HepG2 (cell line): ENCODE measurements around the gene EGR2. TPM values are rescaled to one million over a fixed set of nuclear protein-coding genes. Genes with fewer than 3 reads are reported as not detected.

Experiments
- ATAD3A ChIP-seq: sonication (generic); formaldehyde crosslinking; IDR thresholded peaks from 2 replicates; pipeline ENCODE4 v1.4.0; 2020; ENCODE audit warnings: missing genetic modification reagents
- DMTF1 ChIP-seq: sonication (generic); formaldehyde crosslinking; IDR thresholded peaks from 2 replicates; pipeline ENCODE4 v1.4.0; 2020; ENCODE audit warnings: mild to moderate bottlenecking, missing genetic modification reagents
- GFI1 ChIP-seq: sonication (generic); formaldehyde crosslinking; IDR thresholded peaks from 2 replicates; pipeline ENCODE4 v1.5.0; 2020; ENCODE audit warnings: missing genetic modification reagents, mild to moderate bottlenecking, borderline replicate concordance
- HNRNPK ChIP-seq: fragments of 200-400 bp; formaldehyde crosslinking; IDR thresholded peaks from 2 replicates; pipeline ENCODE4 v1.6.1; 2018; ENCODE audit warnings: low read length, low read depth, moderate library complexity, mild to moderate bottlenecking; ENCODE audit not compliant: poor library complexity, severe bottlenecking
- MED1 ChIP-seq: sonication (generic); formaldehyde crosslinking; IDR thresholded peaks from 2 replicates; pipeline ENCODE4 v1.4.0; 2020; ENCODE audit warnings: missing genetic modification reagents
- NFKB2 ChIP-seq: sonication (generic); formaldehyde crosslinking; IDR thresholded peaks from 2 replicates; pipeline ENCODE4 v1.4.0; 2020; ENCODE audit warnings: missing genetic modification reagents, borderline replicate concordance
- NR0B2 ChIP-seq: sonication (generic); formaldehyde crosslinking; IDR thresholded peaks from 2 replicates; pipeline ENCODE4 v1.4.0; 2020; ENCODE audit warnings: mild to moderate bottlenecking, missing genetic modification reagents
- PAX8 ChIP-seq: sonication (generic); formaldehyde crosslinking; IDR thresholded peaks from 2 replicates; pipeline ENCODE4 v1.8.0; 2022; ENCODE audit warnings: mild to moderate bottlenecking, missing genetic modification reagents, borderline replicate concordance
- PRPF4 ChIP-seq: fragments of 200-400 bp; formaldehyde crosslinking; IDR thresholded peaks from 2 replicates; pipeline ENCODE4 v1.6.1; 2016; ENCODE audit warnings: low read length, low read depth; ENCODE audit not compliant: poor library complexity, severe bottlenecking
- SIX4 ChIP-seq: sonication (generic); formaldehyde crosslinking; IDR thresholded peaks from 2 replicates; pipeline ENCODE4 v1.4.0; 2020; ENCODE audit warnings: missing genetic modification reagents
- SMAD3 ChIP-seq: sonication (generic); formaldehyde crosslinking; IDR thresholded peaks from 2 replicates; pipeline ENCODE4 v1.4.0; 2020; ENCODE audit warnings: missing genetic modification reagents
- TFDP1 ChIP-seq: IDR thresholded peaks from 2 replicates; pipeline ENCODE4 v1.6.1; 2016; ENCODE audit warnings: missing compliant biosample characterization, missing genetic modification reagents, borderline replicate concordance
- ZBTB26 ChIP-seq: IDR thresholded peaks from 2 replicates; pipeline ENCODE4 v1.6.1; 2016; ENCODE audit warnings: missing compliant biosample characterization, missing genetic modification reagents, borderline replicate concordance
- ZNF414 ChIP-seq: sonication (generic); formaldehyde crosslinking; IDR thresholded peaks from 2 replicates; pipeline ENCODE4 v1.5.0; 2020; ENCODE audit warnings: missing genetic modification reagents
- ZNF513 ChIP-seq: sonication (generic); formaldehyde crosslinking; conservative IDR thresholded peaks from 2 replicates; pipeline ENCODE4 v1.5.0; 2020; ENCODE audit warnings: missing genetic modification reagents
- ZNF547 ChIP-seq: sonication (generic); formaldehyde crosslinking; IDR thresholded peaks from 2 replicates; pipeline ENCODE4 v1.5.1; 2020; ENCODE audit warnings: mild to moderate bottlenecking, missing genetic modification reagents
- ZNF576 ChIP-seq: sonication (generic); formaldehyde crosslinking; IDR thresholded peaks from 2 replicates; pipeline ENCODE4 v1.4.0; 2020; ENCODE audit warnings: mild to moderate bottlenecking, missing genetic modification reagents
- ZNF713 ChIP-seq: sonication (generic); formaldehyde crosslinking; IDR thresholded peaks from 2 replicates; pipeline ENCODE4 v1.4.0; 2020; ENCODE audit warnings: mild to moderate bottlenecking, missing genetic modification reagents
- ZNF781 ChIP-seq: sonication (generic); formaldehyde crosslinking; IDR thresholded peaks from 2 replicates; pipeline ENCODE4 v1.5.1; 2020; ENCODE audit warnings: borderline replicate concordance, mild to moderate bottlenecking, missing genetic modification reagents; ENCODE audit errors: not compliant biosample characterization
- polyA plus RNA-seq, 8 experiments: library from polyadenylated mRNA; depleted of rRNA in 3 of 8; stranded (reverse) in 7 of 8; unstranded in 1 of 8; fragments of >200 nt; fragmentation: Illumina TruSeq in 4 of 8; extraction: Trizol in 4 of 8; gene quantifications; 2 replicates each; pipeline versions ENCODE4 v1.2.1 to v1.2.3, GENCODE V29; 2011 to 2016; ENCODE audit warnings: low read depth in 4 of 8, missing spikeins in 1 of 8, mixed read lengths in 1 of 8; ENCODE audit not compliant: insufficient read depth in 1 of 8
- total RNA-seq, 5 experiments: library from RNA; depleted of rRNA; stranded (reverse); fragments of >200 nt; fragmentation: Illumina TruSeq; extraction: Trizol; gene quantifications; 2 replicates each; pipeline ENCODE4 v1.2.3, GENCODE V29; 2016; ENCODE audit warnings: low read depth in 1 of 5

Gene EGR2
- total and polyA plus RNA-seq, 2 of the 13 experiments (the other 11 are each of a cell fraction or from before 2014, with no cell fraction given): 0.11 to 0.15 TPM

- no peak for TF ChIP-seq TFDP1 (CRISPR knock-in tag)
- no peak for TF ChIP-seq HNRNPK
- TF ChIP-seq MED1 (CRISPR knock-in tag): peak; percentile 25; the same call in 1 of the 2 replicates
- peak; percentile 6; the same call in 1 of the 2 replicates for TF ChIP-seq ZBTB26 (CRISPR knock-in tag)
- TF ChIP-seq ZNF414: no peak
- no peak for TF ChIP-seq ATAD3A (CRISPR knock-in tag)
- TF ChIP-seq ZNF713 (CRISPR knock-in tag): no peak
- no peak for TF ChIP-seq SMAD3 (CRISPR knock-in tag)
- TF ChIP-seq DMTF1 (CRISPR knock-in tag): no peak
- TF ChIP-seq ZNF576: no peak
- TF ChIP-seq SIX4 (CRISPR knock-in tag): no peak
- TF ChIP-seq NR0B2 (CRISPR knock-in tag): peak; percentile 66; the same call in 1 of the 2 replicates
- TF ChIP-seq PRPF4: no peak
- TF ChIP-seq ZNF781 (CRISPR knock-in tag): no peak
- TF ChIP-seq ZNF513 (CRISPR knock-in tag): no peak
- no peak for TF ChIP-seq GFI1 (CRISPR knock-in tag)
- TF ChIP-seq NFKB2 (CRISPR knock-in tag): no peak
- TF ChIP-seq ZNF547 (CRISPR knock-in tag): no peak
- no peak for TF ChIP-seq PAX8 (CRISPR knock-in tag)
These were observed 10.7 kb downstream of the EGR2 start (continued) for GRCh38 chr10:62805231-62806099.
